HEK293 (cell line): ENCODE results near the gene BCAS3.

ENCODE experiments used
- CTCF ChIA-PET: fragments of 350-600 bp; formaldehyde crosslinking; extraction: SDS; loops from one replicate; lab custom pipeline; 2021; ENCODE audit warnings: antibody characterized with exemption; lab: Yijun Ruan, JAX
- POLR2A ChIA-PET: fragments of 300-600 bp; formaldehyde crosslinking; extraction: SDS; loops from one replicate; lab custom pipeline; 2020; ENCODE audit warnings: antibody characterized with exemption, inconsistent platforms; lab: Yijun Ruan, JAX
- H3K27ac ChIP-seq: fragments of 200-500 bp; sonication (Bioruptor generic); 2 replicates; pipeline ENCODE4 v1.5.1; 2014; ENCODE audit warnings: low read depth, low read length, control low read depth, inconsistent platforms; ENCODE audit errors: extremely low read depth
- H3K36me3 ChIP-seq, 2 experiments: fragments of 200-500 bp in 1 of 2; sonication (Bioruptor generic) in 1 of 2; 1 replicate in 1 of 2; 2 replicates in 1 of 2; pipeline ENCODE4 v1.5.1; 2014 to 2017; ENCODE audit warnings: inconsistent platforms in 2 of 2, low read length in 2 of 2; ENCODE audit not compliant: control insufficient read depth in 2 of 2, insufficient read depth in 1 of 2
- H3K4me1 ChIP-seq: fragments of 200-500 bp; sonication (Bioruptor generic); 2 replicates; pipeline ENCODE4 v1.5.1; 2014; ENCODE audit warnings: mild to moderate bottlenecking, low read length, inconsistent platforms; ENCODE audit not compliant: control insufficient read depth, insufficient read depth
- H3K4me3 ChIP-seq: 2 replicates; pipeline ENCODE4 v1.5.1; 2011; ENCODE audit warnings: low read depth, mild to moderate bottlenecking, control low read depth, low read length, moderate library complexity
- H3K9me3 ChIP-seq: fragments of 200-500 bp; sonication (Bioruptor generic); 2 replicates; pipeline ENCODE4 v1.5.1; 2014; ENCODE audit warnings: low read depth, low read length, inconsistent platforms; ENCODE audit not compliant: control insufficient read depth, insufficient read depth
- EGR2 ChIP-seq: fragments of 450-650 bp; formaldehyde crosslinking; IDR thresholded peaks from 2 replicates; pipeline ENCODE4 v1.5.1; 2016; ENCODE audit warnings: low read depth, missing biosample characterization, missing genetic modification characterization
- HOXC10 ChIP-seq: sonication (generic); formaldehyde crosslinking; IDR thresholded peaks from 2 replicates; pipeline ENCODE4 v1.8.1; 2023; ENCODE audit warnings: mild to moderate bottlenecking, missing genetic modification reagents
- KLF10 ChIP-seq: fragments of 450-650 bp; IDR thresholded peaks from 2 replicates; pipeline ENCODE4 v1.5.1; 2018; ENCODE audit warnings: missing biosample characterization, mild to moderate bottlenecking, missing genetic modification characterization
- KLF16 ChIP-seq: fragments of 450-650 bp; formaldehyde crosslinking; IDR thresholded peaks from 2 replicates; pipeline ENCODE4 v1.5.1; 2017; ENCODE audit warnings: missing biosample characterization, missing genetic modification characterization
- KLF7 ChIP-seq: fragments of 450-650 bp; formaldehyde crosslinking; IDR thresholded peaks from 2 replicates; pipeline ENCODE4 v1.5.1; 2016; ENCODE audit warnings: missing biosample characterization, missing genetic modification characterization, borderline replicate concordance
- TCF7L2 ChIP-seq: IDR thresholded peaks from 2 replicates; pipeline ENCODE4 v1.6.1; 2011; ENCODE audit warnings: low read depth, mild to moderate bottlenecking, inconsistent platforms, low read length, moderate library complexity, borderline replicate concordance
- ZNF132 ChIP-seq: fragments of 450-650 bp; formaldehyde crosslinking; IDR thresholded peaks from 2 replicates; pipeline ENCODE4 v1.5.1; 2017; ENCODE audit warnings: missing biosample characterization, missing genetic modification characterization, borderline replicate concordance
- ZNF174 ChIP-seq: fragments of 450-650 bp; formaldehyde crosslinking; IDR thresholded peaks from 2 replicates; pipeline ENCODE4 v1.5.0; 2017; ENCODE audit warnings: missing biosample characterization, mild to moderate bottlenecking, missing genetic modification characterization
- ZNF23 ChIP-seq: fragments of 450-650 bp; formaldehyde crosslinking; IDR thresholded peaks from 2 replicates; pipeline ENCODE4 v1.5.1; 2016; ENCODE audit warnings: missing biosample characterization, missing genetic modification characterization, borderline replicate concordance
- ZNF366 ChIP-seq: fragments of 450-650 bp; formaldehyde crosslinking; conservative IDR thresholded peaks from 2 replicates; pipeline ENCODE4 v1.5.1; 2016; ENCODE audit warnings: missing biosample characterization, missing genetic modification characterization
- ZNF548 ChIP-seq: fragments of 450-650 bp; formaldehyde crosslinking; IDR thresholded peaks from 2 replicates; pipeline ENCODE4 v1.5.1; 2016; ENCODE audit warnings: missing biosample characterization, missing genetic modification characterization
- ZNF610 ChIP-seq: fragments of 450-650 bp; formaldehyde crosslinking; IDR thresholded peaks from 2 replicates; pipeline ENCODE4 v1.5.1; 2016; ENCODE audit warnings: missing biosample characterization, missing genetic modification characterization, borderline replicate concordance
- ZNF624 ChIP-seq: fragments of 450-650 bp; formaldehyde crosslinking; IDR thresholded peaks from 2 replicates; pipeline ENCODE4 v1.5.1; 2017; ENCODE audit warnings: missing biosample characterization, missing genetic modification characterization
- ZNF660 ChIP-seq: fragments of 450-650 bp; IDR thresholded peaks from 2 replicates; pipeline ENCODE4 v1.5.1; 2018; ENCODE audit warnings: missing biosample characterization, mild to moderate bottlenecking, missing genetic modification characterization
- ZNF677 ChIP-seq: fragments of 450-650 bp; IDR thresholded peaks from 2 replicates; pipeline ENCODE4 v1.5.0; 2018; ENCODE audit warnings: missing biosample characterization, mild to moderate bottlenecking, missing genetic modification characterization, moderate library complexity
- ZNF707 ChIP-seq: fragments of 450-650 bp; formaldehyde crosslinking; IDR thresholded peaks from 2 replicates; pipeline ENCODE4 v1.5.1; 2016; ENCODE audit warnings: missing biosample characterization, missing genetic modification characterization
- TF ChIP-seq, protein P1 (sequence below): fragments of 450-650 bp; formaldehyde crosslinking; IDR thresholded peaks from 2 replicates; pipeline ENCODE4 v1.5.1; 2016; ENCODE audit warnings: missing biosample characterization, missing genetic modification characterization, low read depth
- TF ChIP-seq, protein P2 (sequence below): fragments of 450-650 bp; formaldehyde crosslinking; IDR thresholded peaks from 2 replicates; pipeline ENCODE4 v1.5.1; 2016; ENCODE audit warnings: missing biosample characterization, missing genetic modification characterization, low read depth
- TF ChIP-seq, protein P3 (sequence below): fragments of 450-650 bp; formaldehyde crosslinking; IDR thresholded peaks from 2 replicates; pipeline ENCODE4 v1.5.1; 2017; ENCODE audit warnings: missing biosample characterization, missing genetic modification characterization
- TF ChIP-seq, protein P4 (sequence below): fragments of 450-650 bp; formaldehyde crosslinking; IDR thresholded peaks from 2 replicates; pipeline ENCODE4 v1.5.1; 2016; ENCODE audit warnings: missing biosample characterization, missing genetic modification characterization

BCAS3 gene

DNA sequence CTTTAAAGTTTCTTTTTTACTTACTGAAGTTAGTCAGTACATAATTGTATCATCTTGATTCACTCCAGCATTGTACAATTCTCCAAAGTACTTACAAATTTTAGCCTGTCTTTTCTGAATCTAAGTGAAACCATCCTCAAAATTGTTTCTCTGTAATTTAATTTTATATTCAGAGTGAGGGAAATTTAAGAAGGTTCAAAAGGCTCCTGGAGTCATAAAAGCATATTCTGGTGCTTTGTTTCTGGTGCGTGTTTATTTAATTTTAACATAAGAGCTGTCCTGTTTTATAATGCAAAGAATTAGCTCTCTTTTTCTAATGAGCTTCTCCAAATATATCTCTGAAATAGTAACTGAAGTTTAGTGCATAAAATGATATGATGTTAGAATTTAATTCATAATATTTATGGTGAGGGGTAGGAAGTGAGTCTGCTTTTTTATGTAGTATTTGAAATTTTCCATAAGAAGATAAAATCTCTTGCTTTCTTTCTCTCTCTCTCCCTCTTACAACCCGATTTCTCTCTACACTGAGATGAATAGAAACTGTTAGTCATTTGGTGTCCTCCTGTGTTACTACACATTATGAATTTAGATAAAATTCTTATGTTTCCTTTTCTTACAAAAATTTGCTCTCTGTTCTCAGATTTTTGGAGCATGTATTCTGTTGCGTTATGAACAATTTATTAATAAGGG lies 339.8 kb downstream of the BCAS3 start (continued):
- TF ChIP-seq ZNF707 (tag by site-specific recombination) (no peak), ZNF624 (tag by site-specific recombination) (no peak), TCF7L2 (no peak), ZNF610 (tag by site-specific recombination) (no peak), EGR2 (tag by site-specific recombination) (no peak), ZNF366 (no peak), KLF7 (no peak), ZNF174 (tag by site-specific recombination) (no peak)
- TF ChIP-seq, protein P1, sequence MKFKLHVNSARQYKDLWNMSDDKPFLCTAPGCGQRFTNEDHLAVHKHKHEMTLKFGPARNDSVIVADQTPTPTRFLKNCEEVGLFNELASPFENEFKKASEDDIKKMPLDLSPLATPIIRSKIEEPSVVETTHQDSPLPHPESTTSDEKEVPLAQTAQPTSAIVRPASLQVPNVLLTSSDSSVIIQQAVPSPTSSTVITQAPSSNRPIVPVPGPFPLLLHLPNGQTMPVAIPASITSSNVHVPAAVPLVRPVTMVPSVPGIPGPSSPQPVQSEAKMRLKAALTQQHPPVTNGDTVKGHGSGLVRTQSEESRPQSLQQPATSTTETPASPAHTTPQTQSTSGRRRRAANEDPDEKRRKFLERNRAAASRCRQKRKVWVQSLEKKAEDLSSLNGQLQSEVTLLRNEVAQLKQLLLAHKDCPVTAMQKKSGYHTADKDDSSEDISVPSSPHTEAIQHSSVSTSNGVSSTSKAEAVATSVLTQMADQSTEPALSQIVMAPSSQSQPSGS (tag by site-specific recombination): no peak
- TF ChIP-seq, protein P2, sequence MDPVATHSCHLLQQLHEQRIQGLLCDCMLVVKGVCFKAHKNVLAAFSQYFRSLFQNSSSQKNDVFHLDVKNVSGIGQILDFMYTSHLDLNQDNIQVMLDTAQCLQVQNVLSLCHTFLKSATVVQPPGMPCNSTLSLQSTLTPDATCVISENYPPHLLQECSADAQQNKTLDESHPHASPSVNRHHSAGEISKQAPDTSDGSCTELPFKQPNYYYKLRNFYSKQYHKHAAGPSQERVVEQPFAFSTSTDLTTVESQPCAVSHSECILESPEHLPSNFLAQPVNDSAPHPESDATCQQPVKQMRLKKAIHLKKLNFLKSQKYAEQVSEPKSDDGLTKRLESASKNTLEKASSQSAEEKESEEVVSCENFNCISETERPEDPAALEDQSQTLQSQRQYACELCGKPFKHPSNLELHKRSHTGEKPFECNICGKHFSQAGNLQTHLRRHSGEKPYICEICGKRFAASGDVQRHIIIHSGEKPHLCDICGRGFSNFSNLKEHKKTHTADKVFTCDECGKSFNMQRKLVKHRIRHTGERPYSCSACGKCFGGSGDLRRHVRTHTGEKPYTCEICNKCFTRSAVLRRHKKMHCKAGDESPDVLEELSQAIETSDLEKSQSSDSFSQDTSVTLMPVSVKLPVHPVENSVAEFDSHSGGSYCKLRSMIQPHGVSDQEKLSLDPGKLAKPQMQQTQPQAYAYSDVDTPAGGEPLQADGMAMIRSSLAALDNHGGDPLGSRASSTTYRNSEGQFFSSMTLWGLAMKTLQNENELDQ (tag by site-specific recombination): no peak

DNA sequence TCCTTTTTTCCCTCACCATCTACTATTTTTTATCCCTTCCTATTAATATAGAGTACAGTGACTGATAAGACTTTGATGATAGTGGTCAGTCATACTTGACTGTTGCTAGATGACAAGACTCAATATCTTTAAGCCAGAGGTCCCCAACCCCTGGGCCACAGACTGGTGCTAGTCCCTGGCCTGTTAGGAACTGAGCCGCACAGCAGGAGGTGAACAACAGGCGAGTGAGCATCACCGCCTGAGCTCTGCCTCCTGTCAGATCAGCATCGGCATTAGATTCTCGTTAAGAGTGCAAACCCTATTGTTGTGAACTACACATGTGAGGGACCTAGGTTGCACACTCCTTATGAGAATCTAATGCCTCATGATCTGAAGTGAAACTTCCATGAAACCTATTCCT lies 341.3 kb downstream of the BCAS3 start:
- H3K4me3 ChIP-seq: no peak overlapping the region
- H3K9me3 ChIP-seq: no peaks in the 10 kb centered on the region
- ChIA-PET POLR2A (no interaction called here), CTCF (interaction anchor here (1.3 kb wide), 1 partner anchor 371 kb away, joined by 5 read pairs; no protein-coding TSS in a partner anchor)
- no peaks in the 10 kb centered on the region for H3K4me1 ChIP-seq
- peaks cover 0 to 6% of the 10 kb centered on the region in 2 experiments; a peak in 1 of 3 replicates for H3K36me3 ChIP-seq
- no peak overlapping the region for H3K27ac ChIP-seq
- TF ChIP-seq ZNF677: no peak
- no peak for TF ChIP-seq ZNF660 (tag by site-specific recombination)
- no peak for TF ChIP-seq HOXC10 (CRISPR knock-in tag)
- no peak for TF ChIP-seq KLF10
- TF ChIP-seq, protein P3, sequence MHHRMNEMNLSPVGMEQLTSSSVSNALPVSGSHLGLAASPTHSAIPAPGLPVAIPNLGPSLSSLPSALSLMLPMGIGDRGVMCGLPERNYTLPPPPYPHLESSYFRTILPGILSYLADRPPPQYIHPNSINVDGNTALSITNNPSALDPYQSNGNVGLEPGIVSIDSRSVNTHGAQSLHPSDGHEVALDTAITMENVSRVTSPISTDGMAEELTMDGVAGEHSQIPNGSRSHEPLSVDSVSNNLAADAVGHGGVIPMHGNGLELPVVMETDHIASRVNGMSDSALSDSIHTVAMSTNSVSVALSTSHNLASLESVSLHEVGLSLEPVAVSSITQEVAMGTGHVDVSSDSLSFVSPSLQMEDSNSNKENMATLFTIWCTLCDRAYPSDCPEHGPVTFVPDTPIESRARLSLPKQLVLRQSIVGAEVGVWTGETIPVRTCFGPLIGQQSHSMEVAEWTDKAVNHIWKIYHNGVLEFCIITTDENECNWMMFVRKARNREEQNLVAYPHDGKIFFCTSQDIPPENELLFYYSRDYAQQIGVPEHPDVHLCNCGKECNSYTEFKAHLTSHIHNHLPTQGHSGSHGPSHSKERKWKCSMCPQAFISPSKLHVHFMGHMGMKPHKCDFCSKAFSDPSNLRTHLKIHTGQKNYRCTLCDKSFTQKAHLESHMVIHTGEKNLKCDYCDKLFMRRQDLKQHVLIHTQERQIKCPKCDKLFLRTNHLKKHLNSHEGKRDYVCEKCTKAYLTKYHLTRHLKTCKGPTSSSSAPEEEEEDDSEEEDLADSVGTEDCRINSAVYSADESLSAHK: no peak
- no peak for TF ChIP-seq ZNF132 (tag by site-specific recombination)
- TF ChIP-seq KLF16 (tag by site-specific recombination): no peak
- no peak for TF ChIP-seq ZNF548 (tag by site-specific recombination)
- TF ChIP-seq, protein P4, sequence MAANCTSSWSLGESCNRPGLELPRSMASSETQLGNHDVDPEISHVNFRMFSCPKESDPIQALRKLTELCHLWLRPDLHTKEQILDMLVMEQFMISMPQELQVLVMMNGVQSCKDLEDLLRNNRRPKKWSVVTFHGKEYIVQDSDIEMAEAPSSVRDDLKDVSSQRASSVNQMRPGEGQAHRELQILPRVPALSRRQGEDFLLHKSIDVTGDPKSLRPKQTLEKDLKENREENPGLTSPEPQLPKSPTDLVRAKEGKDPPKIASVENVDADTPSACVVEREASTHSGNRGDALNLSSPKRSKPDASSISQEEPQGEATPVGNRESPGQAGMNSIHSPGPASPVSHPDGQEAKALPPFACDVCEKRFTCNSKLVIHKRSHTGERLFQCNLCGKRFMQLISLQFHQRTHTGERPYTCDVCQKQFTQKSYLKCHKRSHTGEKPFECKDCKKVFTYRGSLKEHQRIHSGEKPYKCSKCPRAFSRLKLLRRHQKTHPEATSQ (tag by site-specific recombination): no peak
- no peak for TF ChIP-seq ZNF23 (tag by site-specific recombination)
